Astrocyte (in vitro differentiated cells and primary cell): Measurements from ENCODE around the gene TIPARP. TPM values are rescaled to one million over a fixed set of nuclear protein-coding genes. Genes with fewer than 3 reads are reported as not detected.

Experiments
- DNase-seq: peaks from one replicate; pipeline ENCODE4 v3.0.0-alpha.2; 2010; ENCODE audit warnings: low read depth
- FAIRE-seq: peaks from 2 replicates; lab custom pipeline; 2011; peaks lifted over from hg19 to GRCh38; lab: Jason Lieb, UNC
- H2AFZ ChIP-seq: 2 replicates; pipeline ENCODE4 v1.6.0; 2012; ENCODE audit warnings: low read depth, low read length, inconsistent platforms
- H3K27ac ChIP-seq: 2 replicates; pipeline ENCODE4 v1.5.1; 2011; ENCODE audit warnings: low read depth, low read length, inconsistent platforms
- H3K27me3 ChIP-seq: 2 replicates; pipeline ENCODE4 v1.6.0; 2011; ENCODE audit warnings: low read length, inconsistent platforms; ENCODE audit not compliant: insufficient read depth
- H3K36me3 ChIP-seq: 2 replicates; pipeline ENCODE4 v1.5.1; 2011; ENCODE audit warnings: low read length, inconsistent platforms; ENCODE audit not compliant: insufficient read depth
- H3K4me1 ChIP-seq: 2 replicates; pipeline ENCODE4 v1.5.1; 2011; ENCODE audit warnings: low read length, inconsistent platforms; ENCODE audit not compliant: insufficient read depth
- H3K4me2 ChIP-seq: 2 replicates; pipeline ENCODE4 v1.6.0; 2012; ENCODE audit warnings: low read length, inconsistent platforms
- H3K4me3 ChIP-seq: 2 replicates; pipeline ENCODE4 v1.5.1; 2011; ENCODE audit warnings: low read depth, mild to moderate bottlenecking, low read length, inconsistent platforms; ENCODE audit not compliant: insufficient read depth
- H3K79me2 ChIP-seq: 2 replicates; pipeline ENCODE4 v1.6.0; 2012; ENCODE audit warnings: mild to moderate bottlenecking, low read length, inconsistent platforms; ENCODE audit not compliant: insufficient read depth
- H3K9ac ChIP-seq: 2 replicates; pipeline ENCODE4 v1.6.0; 2012; ENCODE audit warnings: mild to moderate bottlenecking, low read length, inconsistent platforms
- H3K9me3 ChIP-seq: 2 replicates; pipeline ENCODE4 v1.5.1; 2012; ENCODE audit warnings: low read depth, mild to moderate bottlenecking, low read length, inconsistent platforms; ENCODE audit not compliant: insufficient read depth
- H4K20me1 ChIP-seq: 2 replicates; pipeline ENCODE4 v1.6.0; 2012; ENCODE audit warnings: low read length, inconsistent platforms; ENCODE audit not compliant: insufficient read depth
- H3K27ac Mint-ChIP-seq: one replicate; pipeline ENCODE4 v1.8.0; 2021; ENCODE audit warnings: mild to moderate bottlenecking, mixed read lengths; ENCODE audit not compliant: unreplicated experiment
- H3K27me3 Mint-ChIP-seq: one replicate; pipeline ENCODE4 v1.8.0; 2021; ENCODE audit warnings: low read depth, mixed read lengths; ENCODE audit not compliant: unreplicated experiment
- H3K36me3 Mint-ChIP-seq: one replicate; pipeline ENCODE4 v1.8.0; 2021; ENCODE audit warnings: low read depth, mixed read lengths; ENCODE audit not compliant: unreplicated experiment
- H3K4me1 Mint-ChIP-seq: one replicate; pipeline ENCODE4 v1.8.0; 2021; ENCODE audit warnings: low read depth, mixed read lengths; ENCODE audit not compliant: unreplicated experiment
- H3K4me3 Mint-ChIP-seq: one replicate; pipeline ENCODE4 v1.8.0; 2021; ENCODE audit warnings: mild to moderate bottlenecking, moderate library complexity, mixed read lengths; ENCODE audit not compliant: unreplicated experiment
- H3K9me3 Mint-ChIP-seq: one replicate; pipeline ENCODE4 v1.8.0; 2021; ENCODE audit warnings: mild to moderate bottlenecking, mixed read lengths; ENCODE audit not compliant: unreplicated experiment
- EZH2 ChIP-seq: IDR thresholded peaks from 2 replicates; pipeline ENCODE4 v1.6.1; 2012; ENCODE audit warnings: mild to moderate bottlenecking, low read length, inconsistent platforms; ENCODE audit not compliant: insufficient read depth
- total RNA-seq: library from RNA; stranded (reverse); gene quantifications from 2 replicates; pipeline ENCODE4 v1.2.1, GENCODE V29; 2021
- TF ChIP-seq, protein P1 (sequence below): IDR thresholded peaks from 2 replicates; pipeline ENCODE4 v1.5.1; 2011; ENCODE audit warnings: low read depth, mild to moderate bottlenecking, inconsistent platforms, low read length, moderate library complexity; ENCODE audit not compliant: insufficient read depth

Gene TIPARP
- total RNA-seq, 1 donor from 2014 or later, result 74.2 TPM

DNA sequence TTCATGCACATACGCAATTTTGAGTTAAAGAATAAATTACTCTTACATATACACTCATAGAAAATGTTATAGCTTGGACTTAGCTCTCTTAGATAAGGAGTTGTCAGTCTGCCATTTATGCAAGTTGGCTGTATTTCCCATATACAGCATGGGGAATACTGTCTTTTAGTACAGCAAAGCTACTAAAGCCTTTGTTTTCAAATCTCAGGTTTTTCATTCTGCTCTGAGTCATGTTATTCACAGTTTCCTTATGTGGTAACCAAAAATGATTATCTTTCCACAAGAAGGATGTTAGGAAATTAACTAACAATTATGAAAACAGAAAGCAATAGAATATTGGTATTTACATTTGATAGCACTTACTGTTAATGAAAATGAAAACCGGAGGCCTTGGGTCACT, 4.3 kb upstream of the TIPARP start:
- TF ChIP-seq, protein P1, sequence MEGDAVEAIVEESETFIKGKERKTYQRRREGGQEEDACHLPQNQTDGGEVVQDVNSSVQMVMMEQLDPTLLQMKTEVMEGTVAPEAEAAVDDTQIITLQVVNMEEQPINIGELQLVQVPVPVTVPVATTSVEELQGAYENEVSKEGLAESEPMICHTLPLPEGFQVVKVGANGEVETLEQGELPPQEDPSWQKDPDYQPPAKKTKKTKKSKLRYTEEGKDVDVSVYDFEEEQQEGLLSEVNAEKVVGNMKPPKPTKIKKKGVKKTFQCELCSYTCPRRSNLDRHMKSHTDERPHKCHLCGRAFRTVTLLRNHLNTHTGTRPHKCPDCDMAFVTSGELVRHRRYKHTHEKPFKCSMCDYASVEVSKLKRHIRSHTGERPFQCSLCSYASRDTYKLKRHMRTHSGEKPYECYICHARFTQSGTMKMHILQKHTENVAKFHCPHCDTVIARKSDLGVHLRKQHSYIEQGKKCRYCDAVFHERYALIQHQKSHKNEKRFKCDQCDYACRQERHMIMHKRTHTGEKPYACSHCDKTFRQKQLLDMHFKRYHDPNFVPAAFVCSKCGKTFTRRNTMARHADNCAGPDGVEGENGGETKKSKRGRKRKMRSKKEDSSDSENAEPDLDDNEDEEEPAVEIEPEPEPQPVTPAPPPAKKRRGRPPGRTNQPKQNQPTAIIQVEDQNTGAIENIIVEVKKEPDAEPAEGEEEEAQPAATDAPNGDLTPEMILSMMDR, result no peak
- no peak for TF ChIP-seq EZH2
- H3K79me2 ChIP-seq, result peaks cover 7% of the 10 kb centered on the region
- Mint-ChIP-seq H3K27me3 (no peaks in the 10 kb centered on the region), H3K9me3 (no peaks in the 10 kb centered on the region), H3K36me3 (no peaks in the 10 kb centered on the region), H3K27ac (no peak overlapping the region), H3K4me1 (peaks cover 7% of the 10 kb centered on the region), H3K4me3 (no peak overlapping the region)
- peaks cover 3% of the 10 kb centered on the region for H3K4me1 ChIP-seq
- DNase-seq, result no peak
- H2AFZ ChIP-seq, result no peak overlapping the region
- H3K4me2 ChIP-seq, result no peak overlapping the region
- H4K20me1 ChIP-seq, result peaks cover 5% of the 10 kb centered on the region
- no peak for FAIRE-seq
- no peak overlapping the region for H3K27ac ChIP-seq
- no peaks in the 10 kb centered on the region for H3K36me3 ChIP-seq
- no peaks in the 10 kb centered on the region for H3K9me3 ChIP-seq
- H3K4me3 ChIP-seq, result no peak overlapping the region
- no peak overlapping the region for H3K9ac ChIP-seq
- H3K27me3 ChIP-seq, result no peaks in the 10 kb centered on the region

DNA sequence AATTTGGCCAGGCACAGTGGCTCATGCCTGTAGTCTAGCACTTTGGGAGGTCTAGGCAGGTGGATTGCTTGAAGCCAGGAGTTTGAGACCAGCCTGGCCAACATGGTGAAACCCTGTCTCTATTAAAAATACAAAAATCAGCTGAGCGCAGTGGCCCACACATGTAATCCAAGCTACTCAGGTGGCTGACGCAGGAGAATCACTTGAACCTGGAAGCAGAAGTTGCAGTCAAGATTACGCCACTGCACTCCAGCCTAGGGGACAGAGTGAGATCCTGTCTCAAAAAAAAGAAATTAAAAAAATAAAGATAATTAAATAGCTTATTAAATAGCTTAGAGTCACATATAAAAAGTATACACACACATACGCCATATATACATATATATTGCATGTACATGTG, 3.7 kb upstream of the TIPARP start:
- Histone ChIP-seq H3K9ac (no peak overlapping the region), H3K79me2 (peaks cover 12% of the 10 kb centered on the region), H2AFZ (no peak overlapping the region), H4K20me1 (peaks cover 10% of the 10 kb centered on the region), H3K4me3 (no peak overlapping the region), H3K36me3 (no peaks in the 10 kb centered on the region), H3K27ac (no peak overlapping the region), H3K4me2 (no peak overlapping the region), H3K9me3 (no peaks in the 10 kb centered on the region), H3K4me1 (no peaks in the 10 kb centered on the region), H3K27me3 (no peaks in the 10 kb centered on the region)
- DNase-seq, result no peak
- H3K4me3 Mint-ChIP-seq, result no peak overlapping the region
- no peaks in the 10 kb centered on the region for H3K36me3 Mint-ChIP-seq
- peaks cover 5% of the 10 kb centered on the region for H3K4me1 Mint-ChIP-seq
- H3K9me3 Mint-ChIP-seq, result no peaks in the 10 kb centered on the region
- FAIRE-seq, result no peak
- no peak for TF ChIP-seq EZH2
- TF ChIP-seq, protein P1, result no peak
- no peak overlapping the region for H3K27ac Mint-ChIP-seq
- H3K27me3 Mint-ChIP-seq, result no peaks in the 10 kb centered on the region

DNA sequence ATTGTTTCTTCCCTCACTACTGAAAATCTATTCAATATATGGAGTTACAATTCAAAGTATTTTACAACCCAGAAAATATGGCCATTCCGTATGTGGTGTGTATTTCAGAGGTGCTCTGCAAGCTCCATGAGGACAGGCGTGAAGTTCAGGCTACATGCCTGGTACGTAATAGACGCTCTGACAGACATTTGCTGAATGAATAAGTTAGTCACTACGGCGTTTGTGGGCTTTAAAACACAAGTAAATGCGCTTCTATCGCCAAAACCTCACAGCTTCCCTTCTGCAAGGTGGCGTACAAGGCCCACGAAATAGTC, 701 bp upstream of the TIPARP start:
- H2AFZ ChIP-seq, result peak overlapping the region; percentile 89
- peaks cover 12% of the 10 kb centered on the region for H3K36me3 ChIP-seq
- no peaks in the 10 kb centered on the region for H3K9me3 Mint-ChIP-seq
- TF ChIP-seq, protein P1, result no peak
- no peak for TF ChIP-seq EZH2
- H3K27ac Mint-ChIP-seq, result peak overlapping the region; percentile 86
- peak overlapping the region; percentile 81 for H3K4me2 ChIP-seq
- no peaks in the 10 kb centered on the region for H3K27me3 ChIP-seq
- DNase-seq (no peak), FAIRE-seq (no peak)
- peak overlapping the region; percentile 94 for H3K4me3 ChIP-seq
- H3K27me3 Mint-ChIP-seq, result no peaks in the 10 kb centered on the region
- peaks cover 43% of the 10 kb centered on the region for H3K79me2 ChIP-seq
- H3K4me3 Mint-ChIP-seq, result peak overlapping the region; percentile 98
- H3K9ac ChIP-seq, result peak overlapping the region; percentile 97
- H3K36me3 Mint-ChIP-seq, result peaks cover 17% of the 10 kb centered on the region
- no peaks in the 10 kb centered on the region for H3K9me3 ChIP-seq
- H4K20me1 ChIP-seq, result peaks cover 41% of the 10 kb centered on the region
- H3K27ac ChIP-seq, result peak overlapping the region; percentile 72
- H3K4me1 ChIP-seq, result peaks cover 12% of the 10 kb centered on the region
- peaks cover 17% of the 10 kb centered on the region for H3K4me1 Mint-ChIP-seq
